A549 treated with ZK216348 at 1 μM for 4 hours (cell line): ENCODE data around the gene PTPRF. TPM values are rescaled to one million over a fixed set of nuclear protein-coding genes. Genes with fewer than 3 reads are reported as not detected.

Experiments
- total RNA-seq: library from RNA; stranded (reverse); fragments of 200-300 nt; extraction: Qiagen RNA extraction; gene quantifications from 5 replicates; pipeline ENCODE4 v1.2.3, GENCODE V29; 2022; ENCODE audit warnings: low read depth

The PTPRF gene
- 72.4 to 117 TPM (median 101 TPM) in 5 replicates for total RNA-seq

GRCh38 chr1:43530483-43531106, at the start of gene PTPRF:
PTPRF (plus strand) TSS chr1:43530883; CDS start chr1:43545076, 14,193 bp downstream.

Other genes with a start within 250 kb of the PTPRF start
- gene C1orf210, start 245.3 kb upstream of the PTPRF start, total RNA-seq, result not detected in 5 replicates
- gene TIE1, start 229.9 kb upstream of the PTPRF start, total RNA-seq, result not detected in 5 replicates
- 0.46 to 0.63 TPM in 2 of 5 replicates, not detected in the others for gene MPL, start 193.1 kb upstream of the PTPRF start, total RNA-seq
- gene CDC20, start 171.9 kb upstream of the PTPRF start, total RNA-seq, result 156 to 204 TPM (median 203 TPM) in 5 replicates
- gene ELOVL1, start 162.9 kb upstream of the PTPRF start, total RNA-seq, result 137 to 147 TPM (median 143 TPM) in 5 replicates
- gene MED8, start 141.1 kb upstream of the PTPRF start, total RNA-seq, result 33.0 to 37.3 TPM (median 36.8 TPM) in 5 replicates
- gene SZT2, start 141.0 kb upstream of the PTPRF start, total RNA-seq, result 4.6 to 8.8 TPM (median 8.0 TPM) in 5 replicates
- 11.5 to 18.6 TPM (median 16.5 TPM) in 5 replicates for gene HYI, start 77.0 kb upstream of the PTPRF start, total RNA-seq
- 13.1 to 17.5 TPM (median 14.8 TPM) in 5 replicates for gene KDM4A, start 119.3 kb downstream of the PTPRF start, total RNA-seq
- 1.6 to 2.9 TPM (median 2.5 TPM) in 5 replicates for gene ST3GAL3, start 176.7 kb downstream of the PTPRF start, total RNA-seq